H54 (cell line): ENCODE measurements around the gene MED27.

Experiments used
- DNase-seq: peaks from one replicate; pipeline ENCODE4 v3.0.0; 2011; ENCODE audit warnings: low spot score, mixed read lengths; ENCODE audit not compliant: insufficient read length
- FAIRE-seq: peaks from 3 replicates; lab custom pipeline; 2011; peaks lifted over from hg19 to GRCh38; lab: Jason Lieb, UNC
- POLR2A ChIP-seq: IDR thresholded peaks from 2 replicates; pipeline ENCODE4 v1.6.1; 2011; ENCODE audit warnings: low read depth, mild to moderate bottlenecking, low read length

Gene MED27

DNA sequence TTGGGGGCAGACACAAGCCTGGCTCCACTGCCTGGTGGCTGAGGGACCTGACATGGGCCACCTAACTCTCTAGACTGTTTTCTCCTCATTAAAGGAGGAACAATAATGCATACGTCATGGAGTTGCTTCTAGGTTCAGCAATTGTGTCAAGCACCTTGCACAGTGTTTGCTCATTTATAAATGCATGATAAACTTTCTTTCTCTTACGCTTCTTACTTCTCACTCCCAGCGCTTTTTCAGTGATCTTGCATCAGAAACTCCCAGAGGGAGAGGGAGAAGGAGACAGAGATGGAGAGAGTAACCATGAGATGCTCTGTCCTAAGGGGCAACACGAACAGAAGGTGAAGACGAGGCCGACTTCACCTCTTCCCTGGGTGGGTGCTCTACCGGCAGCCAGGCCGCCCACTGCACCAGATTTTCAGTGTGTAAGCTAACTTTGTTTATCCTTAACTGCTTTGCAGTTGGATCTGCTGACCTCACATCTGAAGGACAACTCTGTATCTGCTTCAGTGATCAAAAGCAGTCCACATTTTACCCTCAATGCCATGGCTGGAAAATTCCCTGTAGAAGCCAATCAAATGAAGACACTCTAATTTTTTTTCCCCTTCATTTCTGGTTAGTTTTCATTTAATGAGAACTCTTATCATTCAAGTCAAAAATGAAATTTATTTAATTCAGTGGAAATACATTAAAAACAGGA, 35.3 kb downstream of the MED27 start:
- no peak for FAIRE-seq
- no peak for TF ChIP-seq POLR2A
- DNase-seq, result no peak

DNA sequence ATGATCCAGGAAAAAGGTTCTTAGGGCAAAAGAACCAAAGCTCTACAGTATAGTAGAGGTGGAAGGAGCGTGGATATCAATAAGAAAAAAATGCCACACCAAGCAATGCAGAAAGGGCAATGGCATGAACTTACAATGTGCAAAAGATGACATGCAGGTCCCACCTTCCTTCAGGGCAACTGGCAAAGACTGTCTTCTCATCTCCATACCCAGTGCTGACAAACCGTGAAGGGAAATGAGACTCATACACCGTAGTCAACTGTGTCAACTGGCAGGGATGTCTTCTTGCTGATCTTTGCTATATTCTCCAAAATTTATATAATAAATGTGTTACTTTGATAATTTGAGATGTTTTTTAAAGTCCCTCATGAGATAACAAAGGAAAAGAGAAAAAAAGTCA, 36.0 kb downstream of the MED27 start:
- FAIRE-seq (no peak), DNase-seq (no peak)
- no peak for TF ChIP-seq POLR2A

DNA sequence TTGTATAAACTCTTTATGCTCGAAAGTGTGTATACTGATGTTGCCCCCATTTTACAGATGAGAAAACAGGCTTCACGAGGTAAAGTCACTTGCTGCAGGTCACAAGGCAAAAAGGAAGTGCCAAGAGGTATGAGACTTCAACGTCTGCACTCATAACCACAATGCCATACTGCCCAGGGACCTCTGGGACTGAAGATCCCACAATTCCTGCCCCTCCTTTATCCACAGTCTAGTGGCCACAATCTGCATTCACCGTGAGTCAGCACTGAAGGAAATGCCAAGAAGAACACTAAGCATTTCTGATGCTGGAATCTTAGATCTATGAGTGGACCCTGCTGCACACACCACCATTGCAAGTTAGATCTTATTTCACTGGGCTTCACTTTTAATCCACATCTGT, 37.3 kb downstream of the MED27 start:
- peak; percentile 100 for FAIRE-seq
- no peak for TF ChIP-seq POLR2A

DNA sequence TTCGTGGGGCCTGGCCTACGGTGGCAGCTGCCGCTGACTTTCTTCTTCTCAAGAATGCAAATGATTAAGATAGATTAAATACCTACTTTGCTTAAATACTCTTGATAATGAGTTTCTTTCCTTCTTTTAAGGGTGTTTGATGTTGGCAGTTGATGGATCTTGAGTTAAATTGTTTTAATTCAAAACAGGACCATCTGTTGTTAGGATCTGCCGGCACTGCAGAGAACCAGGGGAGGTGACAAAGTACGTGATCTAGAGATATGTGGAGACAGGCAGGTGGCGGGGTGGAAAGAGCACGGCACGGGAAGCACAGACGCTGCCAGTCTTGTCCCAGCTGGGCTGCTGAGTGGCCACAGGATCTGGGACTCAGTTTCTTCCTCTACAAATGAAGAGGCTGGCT, 37.9 kb downstream of the MED27 start:
- no peak for FAIRE-seq
- no peak for DNase-seq
- no peak for TF ChIP-seq POLR2A

More for the DNA sequence above, 37.3 kb downstream of the MED27 start:
- peak; percentile 78 for DNase-seq

DNA sequence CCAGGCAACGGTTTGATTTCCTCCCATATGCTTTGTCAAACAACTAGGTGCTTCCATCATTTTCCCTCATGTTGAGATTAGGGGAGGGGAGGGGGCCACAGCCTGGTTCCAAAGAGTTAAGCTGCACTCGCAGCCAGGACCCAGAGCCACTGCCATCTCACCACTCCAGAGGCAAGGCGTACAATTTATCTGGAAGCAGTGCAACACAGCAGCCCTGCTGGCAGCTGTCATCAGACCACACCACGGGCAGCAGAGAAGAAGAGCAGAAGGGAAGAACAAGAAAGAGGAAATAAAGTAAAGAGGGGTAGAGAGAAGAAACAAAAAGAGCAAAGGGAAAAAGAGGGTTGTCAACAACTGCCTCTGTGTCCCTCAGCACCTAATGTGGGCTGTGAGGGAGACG, 38.9 kb downstream of the MED27 start:
- DNase-seq (no peak), FAIRE-seq (no peak)
- TF ChIP-seq POLR2A, result no peak

DNA sequence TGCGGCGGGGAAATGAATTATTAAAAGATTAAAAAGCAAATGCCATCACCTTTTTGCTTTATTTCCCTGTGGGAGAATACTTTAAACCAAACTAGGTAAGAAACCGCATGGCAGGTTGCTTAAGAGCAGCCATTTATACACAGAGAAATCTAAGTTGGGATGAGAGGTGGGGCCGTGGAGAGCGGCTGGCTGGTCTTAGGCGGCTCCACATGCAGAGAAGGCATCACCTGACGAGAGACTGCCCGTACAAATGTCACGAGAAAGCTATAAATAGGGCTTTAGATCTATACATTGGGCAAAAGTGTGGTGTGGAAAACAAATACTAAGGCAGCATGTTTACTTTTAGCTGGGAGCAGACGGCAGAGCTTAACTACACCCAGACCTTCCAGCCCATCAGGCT, 39.4 kb downstream of the MED27 start:
- TF ChIP-seq POLR2A, result no peak
- FAIRE-seq (no peak), DNase-seq (no peak)

DNA sequence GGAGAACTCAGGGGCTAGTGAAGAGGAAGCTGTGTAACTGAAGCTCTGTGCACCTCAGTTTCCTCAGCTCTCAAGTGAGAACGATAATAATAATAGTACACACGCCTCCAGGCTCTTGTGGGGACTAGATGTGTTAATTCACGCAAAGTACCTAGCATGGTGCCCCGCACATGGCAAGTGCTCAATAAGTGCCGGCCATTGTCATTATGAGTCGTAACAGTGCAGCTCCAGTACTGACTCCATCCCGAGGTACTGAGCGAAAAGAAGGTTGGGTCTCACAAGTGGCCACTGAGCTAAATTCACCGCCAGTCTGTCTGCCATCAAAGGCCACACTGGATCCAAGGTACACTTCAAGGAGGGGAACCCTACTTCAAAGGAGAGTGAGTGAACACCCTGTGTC, 40.4 kb downstream of the MED27 start:
- DNase-seq (no peak), FAIRE-seq (no peak)
- TF ChIP-seq POLR2A, result no peak

DNA sequence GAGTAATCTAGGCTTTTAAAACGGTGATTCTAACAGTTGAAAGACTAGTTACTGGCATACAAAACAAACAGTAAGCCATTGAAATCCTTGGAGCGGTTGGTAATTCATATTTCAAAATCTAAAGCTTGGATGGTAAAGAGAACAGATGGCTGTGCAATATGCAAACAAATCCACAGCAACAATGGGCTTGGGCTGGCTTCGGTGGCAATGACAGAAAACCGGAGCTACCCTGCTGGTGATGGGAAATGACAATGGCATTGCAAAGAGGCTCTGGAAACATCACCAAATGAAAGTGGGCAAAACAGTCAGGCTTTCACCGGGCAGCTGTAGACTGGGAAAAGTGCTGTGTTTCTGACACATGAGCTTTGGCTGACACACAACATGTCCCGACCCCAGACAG, 42.2 kb downstream of the MED27 start:
- TF ChIP-seq POLR2A, result no peak
- FAIRE-seq (no peak), DNase-seq (no peak)

DNA sequence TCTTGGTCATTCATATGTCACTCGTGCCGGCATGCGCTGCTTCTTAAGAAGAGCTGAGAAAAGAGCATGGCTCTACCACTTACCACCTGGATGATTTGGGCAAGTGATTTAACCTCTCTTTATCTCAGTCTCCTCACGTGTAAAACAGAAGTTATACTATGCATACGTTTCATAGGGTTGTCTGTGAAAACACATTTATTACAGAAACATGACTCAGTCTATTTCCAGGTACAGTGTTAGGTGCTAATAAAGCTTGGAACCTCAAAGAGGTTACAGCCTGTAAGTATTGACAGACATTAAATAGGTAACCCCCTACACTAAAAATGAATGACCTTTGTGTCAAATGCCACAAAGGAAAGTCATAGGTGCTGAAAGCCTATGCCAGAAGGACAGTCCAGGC, 43.1 kb downstream of the MED27 start:
- DNase-seq (no peak), FAIRE-seq (no peak)

DNA sequence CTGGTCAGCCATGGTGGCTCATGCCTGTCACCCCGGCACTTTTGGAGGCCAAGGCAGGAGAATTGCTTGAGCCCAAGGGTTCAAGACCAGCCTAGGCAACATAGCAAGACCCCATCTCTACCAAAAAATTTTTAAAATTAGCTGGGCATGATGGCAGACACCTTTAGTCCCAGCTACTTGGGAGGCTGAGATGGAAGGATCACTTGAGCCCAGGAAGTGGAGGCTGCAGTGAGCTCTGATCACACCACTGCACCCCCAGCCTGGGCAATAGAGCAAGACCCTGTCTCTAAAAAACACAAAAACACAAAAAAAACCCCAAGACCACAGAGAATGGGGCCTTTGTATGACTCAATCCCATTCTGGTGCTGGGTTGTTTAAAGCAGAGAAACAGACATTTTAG, 44.0 kb downstream of the MED27 start:
- no peak for TF ChIP-seq POLR2A
- DNase-seq, result no peak
- no peak for FAIRE-seq

More for the DNA sequence above, 43.1 kb downstream of the MED27 start:
- TF ChIP-seq POLR2A, result no peak

DNA sequence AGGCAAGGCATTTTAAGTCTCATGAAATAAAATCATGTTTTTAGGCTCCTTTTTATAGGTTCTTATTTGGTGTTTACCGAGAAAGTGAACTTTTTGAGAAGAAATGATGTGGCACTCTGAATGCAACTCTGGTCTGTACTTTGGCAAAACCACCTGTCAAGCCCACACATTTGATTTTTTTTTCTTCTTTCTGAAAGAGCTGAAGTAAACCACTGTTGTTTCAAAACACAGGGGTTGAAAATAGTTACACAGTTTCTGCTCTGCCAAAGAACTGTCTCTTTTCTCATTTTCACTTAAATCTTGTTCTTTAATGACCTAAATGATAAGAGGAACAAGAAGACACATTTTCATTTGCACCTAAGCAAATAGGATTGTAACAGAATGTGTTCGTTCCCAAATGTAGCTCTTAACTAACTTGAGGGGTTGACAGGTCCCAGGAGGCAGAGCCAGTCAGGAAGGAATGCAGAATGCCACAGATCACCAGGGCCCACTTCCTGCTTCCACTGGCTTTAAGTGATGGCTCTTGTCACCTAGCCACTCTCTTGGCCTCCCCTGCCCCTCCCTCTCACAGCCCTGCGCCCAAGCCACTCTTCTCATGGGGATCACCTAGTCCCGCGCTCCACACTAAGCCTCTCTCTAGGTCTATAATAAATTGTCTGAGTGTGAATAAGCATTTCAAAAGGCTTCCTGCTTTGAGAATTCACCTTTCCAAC, 47.3 kb downstream of the MED27 start:
- no peak for DNase-seq
- no peak for TF ChIP-seq POLR2A
- FAIRE-seq, result no peak

DNA sequence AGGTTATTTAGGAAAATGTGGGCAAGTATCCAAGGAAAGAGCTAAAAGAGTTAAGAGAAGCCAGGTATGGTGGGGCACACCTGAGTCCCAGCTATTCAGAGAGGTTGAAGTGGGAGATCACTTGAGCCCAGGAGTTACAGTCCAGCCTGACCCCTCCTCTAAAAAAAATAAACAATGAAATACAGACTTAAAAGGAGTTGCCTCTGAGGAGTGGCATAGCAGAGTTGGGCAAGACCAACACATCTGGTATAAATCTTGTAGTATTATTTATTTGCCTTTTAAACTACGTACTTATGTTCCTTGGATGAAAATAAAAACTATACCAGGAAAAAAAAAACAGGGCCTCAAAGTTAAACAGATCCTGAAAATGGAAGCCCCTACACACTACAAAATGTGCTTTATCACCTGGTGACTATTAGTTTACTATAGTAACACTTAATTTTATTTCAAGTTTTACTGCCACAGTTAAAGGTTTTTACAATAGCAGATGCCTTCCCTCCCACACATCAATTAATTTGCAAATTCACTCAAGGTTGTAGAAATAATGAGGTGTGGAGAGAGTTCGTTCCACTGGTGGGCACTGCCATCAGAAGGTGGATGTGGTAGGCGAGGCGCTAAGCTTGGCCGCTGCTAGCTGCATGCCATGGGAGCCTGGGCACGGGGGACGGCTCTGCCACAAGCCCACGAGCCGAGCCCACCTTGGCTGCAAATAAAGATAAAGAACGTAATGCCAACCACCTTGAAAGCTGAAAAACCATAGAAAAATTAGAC, 48.0 kb downstream of the MED27 start:
- no peak for TF ChIP-seq POLR2A
- DNase-seq, result no peak
- FAIRE-seq, result no peak

DNA sequence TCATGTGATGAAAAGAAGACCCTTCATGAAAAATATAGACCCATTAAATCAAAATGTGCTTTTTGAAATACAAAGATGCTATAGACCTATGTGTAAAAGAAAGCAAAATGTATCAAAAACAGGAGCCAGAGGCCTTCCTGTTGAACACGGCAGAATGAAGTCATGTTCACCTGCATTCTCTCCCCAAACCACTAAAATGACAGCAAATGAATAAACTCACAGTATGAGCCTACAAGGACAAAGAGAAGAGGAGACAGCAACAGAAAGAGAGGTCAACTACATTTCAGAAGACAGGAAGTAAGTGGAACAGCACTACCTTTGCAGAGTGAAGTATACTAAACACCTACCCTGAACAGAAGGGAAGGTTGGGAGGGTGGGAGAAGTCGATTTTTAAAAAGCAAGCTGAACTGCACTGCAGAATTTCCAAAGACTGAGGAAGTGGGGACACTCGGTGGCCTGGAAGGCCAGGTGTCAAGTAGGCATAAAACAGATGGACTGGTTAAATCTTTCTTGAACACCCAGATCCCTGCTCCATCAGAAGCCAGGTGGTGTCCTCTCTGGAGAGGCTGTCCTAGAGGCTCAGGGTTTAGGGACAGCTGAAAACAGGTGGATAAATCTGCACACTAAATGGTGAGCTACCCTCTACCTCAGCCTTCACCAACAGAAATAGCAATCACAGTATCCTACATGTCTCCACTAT, 48.9 kb downstream of the MED27 start:
- FAIRE-seq, result no peak
- no peak for DNase-seq
- TF ChIP-seq POLR2A, result no peak

DNA sequence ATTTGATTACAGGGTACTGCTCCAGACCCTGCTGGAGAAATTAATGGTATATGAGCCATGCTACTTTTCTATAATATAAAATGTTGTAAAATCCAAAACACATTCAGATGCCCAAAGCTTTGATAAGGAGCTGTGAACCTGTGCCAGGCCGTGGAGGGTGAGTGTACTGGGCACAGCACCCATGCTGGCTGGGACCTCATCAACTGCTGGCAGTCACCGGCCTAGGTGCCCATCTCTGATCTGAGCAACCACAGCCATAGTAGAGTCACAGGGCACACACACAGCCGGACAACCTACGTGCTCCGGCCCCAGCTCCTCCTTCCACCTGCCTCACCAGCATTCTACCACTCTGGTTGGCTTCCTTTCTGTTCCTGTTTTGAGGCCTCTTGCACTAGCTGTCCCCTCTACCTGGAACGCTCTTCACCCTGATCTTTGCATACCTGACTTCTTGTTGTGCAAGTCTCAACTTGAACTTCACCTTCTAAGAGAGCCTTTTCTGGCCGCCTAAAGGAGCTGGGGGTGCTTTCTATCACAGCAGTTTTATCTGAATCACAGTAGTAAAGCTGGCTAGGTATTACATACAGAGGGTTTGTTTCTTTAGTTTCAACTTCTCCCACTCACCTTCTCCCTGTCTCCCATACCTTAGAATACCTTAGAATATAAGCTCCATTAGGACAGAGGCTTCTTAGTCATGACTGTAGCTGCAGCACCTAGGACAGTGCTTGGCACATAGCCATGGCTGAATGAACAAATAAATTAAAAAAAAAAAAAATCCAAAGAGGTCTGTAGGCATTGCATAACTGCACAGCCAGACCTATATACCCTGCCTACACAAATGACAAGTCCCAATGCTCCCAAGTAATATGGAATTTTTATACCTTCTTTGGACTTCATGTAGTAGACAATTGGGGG, 51.7 kb downstream of the MED27 start:
- no peak for TF ChIP-seq POLR2A
- no peak for FAIRE-seq
- DNase-seq, result no peak
